Activated T-cell treated with anti-CD3 and anti-CD28 coated beads for 48 hours (primary cell): Measurements from ENCODE around the gene RARRES2.

Experiments used
- DNase-seq: peaks from one replicate; pipeline ENCODE4 v3.0.0-alpha.2; 2020; ENCODE audit warnings: low read depth

The RARRES2 gene

DNA sequence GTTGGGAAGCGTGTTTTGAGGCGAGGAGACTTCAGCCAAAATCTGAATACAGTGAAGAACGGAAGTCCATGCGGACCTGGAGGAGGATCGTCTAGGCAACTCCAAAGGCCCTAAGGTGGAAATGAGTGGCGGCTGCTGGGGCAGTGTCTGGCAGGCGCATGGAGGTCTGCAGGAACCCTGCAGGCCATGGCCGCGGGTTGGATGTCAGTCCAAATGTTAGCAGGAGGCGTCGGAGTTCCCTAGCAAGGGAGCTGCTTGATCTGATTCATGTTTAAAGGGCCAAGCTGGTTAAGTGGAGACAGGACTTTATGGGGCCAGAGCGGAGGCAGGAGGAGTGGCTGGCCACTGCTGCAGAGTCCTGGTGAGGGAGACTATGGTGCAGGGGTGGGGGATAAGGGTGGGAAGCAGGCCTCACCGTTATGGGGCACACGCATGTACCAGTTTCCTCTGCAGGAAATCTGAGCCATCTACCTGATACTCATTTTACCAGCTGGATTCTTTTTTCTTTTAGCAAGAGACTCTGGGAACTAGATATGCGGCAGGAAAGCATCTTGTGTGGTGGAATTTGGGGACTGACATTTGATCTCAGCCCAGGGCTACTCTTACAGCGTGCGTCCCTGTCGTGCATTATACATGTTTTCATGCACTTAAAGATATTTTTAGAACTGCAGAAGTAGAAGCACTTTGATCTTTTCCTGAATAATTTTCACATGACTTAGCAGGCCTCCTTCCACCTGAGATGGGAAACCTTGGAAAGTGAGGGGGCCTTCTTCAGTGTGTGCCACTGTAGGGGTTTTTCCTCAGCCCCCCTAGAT is 20.6 kb upstream of the RARRES2 start:
- no peak for DNase-seq

GRCh38 chr7:150361402-150361801 is 20.0 kb upstream of the RARRES2 start:
- no peak for DNase-seq

DNA sequence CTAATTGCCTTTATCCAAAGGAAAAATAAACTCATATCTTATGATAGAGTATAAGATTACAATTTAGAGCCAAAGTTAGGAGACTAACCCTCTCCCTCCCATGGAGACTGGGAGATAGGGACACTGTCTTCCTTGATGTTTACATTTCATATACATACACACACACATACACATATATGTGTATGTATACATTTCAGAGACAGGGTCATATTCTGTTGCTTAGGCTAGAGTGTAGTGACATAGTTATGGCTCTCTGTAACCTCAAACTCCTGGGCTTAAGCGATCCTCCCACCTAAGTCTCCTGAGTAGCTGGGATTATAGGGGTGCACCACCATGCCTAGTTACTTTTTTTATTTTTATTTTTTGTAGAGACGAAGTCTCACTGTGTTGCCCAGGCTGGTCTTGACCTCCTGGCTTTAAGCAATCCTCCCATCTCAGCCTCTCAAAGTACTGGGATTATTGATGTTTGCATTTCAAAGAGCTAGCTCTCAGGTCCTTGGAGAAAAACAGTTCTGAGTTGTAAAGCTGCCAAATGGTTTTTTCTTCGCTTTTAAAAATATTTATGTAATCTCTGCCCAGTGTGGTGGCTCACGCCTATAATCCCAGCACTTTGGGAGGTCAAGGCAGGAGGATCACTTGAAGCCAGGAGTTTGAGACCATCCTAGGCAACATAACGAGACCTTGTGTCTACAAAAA is 19.1 kb upstream of the RARRES2 start:
- DNase-seq = no peak

- no peak for DNase-seq
These were observed 18.4 kb upstream of the RARRES2 start for GRCh38 chr7:150359622-150360362.

GRCh38 chr7:150358988-150359621 is 17.7 kb upstream of the RARRES2 start:
- no peak for DNase-seq

GRCh38 chr7:150358433-150358832 is 17.0 kb upstream of the RARRES2 start:
- DNase-seq = no peak

DNA sequence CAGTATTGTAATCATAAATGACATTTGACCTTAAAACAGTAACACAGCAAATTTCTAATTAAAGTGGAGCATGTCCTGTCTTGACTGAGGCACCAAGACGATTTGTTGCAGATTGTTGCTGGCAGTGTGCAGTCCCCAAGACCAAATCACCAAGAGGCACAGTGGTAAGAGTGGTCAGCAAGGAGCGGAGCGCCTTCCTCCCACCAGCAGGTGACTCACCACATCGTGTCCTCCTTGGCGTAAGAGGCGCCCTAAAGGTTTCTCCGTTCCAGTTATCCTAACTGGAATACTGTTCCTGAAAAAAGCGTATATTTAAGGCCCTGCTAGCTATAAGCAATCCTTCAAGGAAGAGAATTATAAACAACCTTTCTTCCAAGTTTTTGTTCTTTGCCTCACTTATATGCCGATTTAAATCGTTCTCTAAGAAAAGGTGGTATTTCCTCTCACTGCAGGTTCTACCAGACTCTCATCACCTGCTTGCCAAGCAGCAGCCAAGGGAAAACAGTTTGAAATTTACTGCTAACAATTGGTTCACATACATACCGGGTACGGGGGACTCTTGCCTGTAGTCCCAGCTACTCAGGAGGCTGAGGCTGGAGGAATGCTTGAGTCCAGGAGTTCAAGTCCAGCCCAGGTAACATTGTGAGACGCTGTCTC is 16.5 kb upstream of the RARRES2 start:
- DNase-seq = no peak

DNA sequence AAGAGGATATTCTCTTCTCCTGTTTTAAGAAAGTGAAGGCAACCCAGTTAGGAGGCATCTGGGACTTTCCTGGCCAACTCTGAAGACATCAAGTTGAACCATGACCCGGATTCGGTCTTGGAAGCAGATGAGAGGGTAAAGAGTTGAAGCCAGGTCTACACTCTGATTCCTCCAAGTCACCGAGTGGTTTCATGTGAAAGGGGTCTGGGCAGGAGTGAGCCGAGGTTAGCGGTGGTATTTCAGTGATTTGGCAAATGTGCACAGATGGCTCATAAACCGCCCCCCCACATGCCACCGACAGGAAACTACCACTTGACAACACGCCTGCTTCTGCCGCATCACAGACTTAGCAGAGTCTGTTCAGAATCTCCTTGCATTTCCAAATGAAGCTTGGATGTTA is 15.8 kb upstream of the RARRES2 start:
- peak; percentile 52 for DNase-seq

GRCh38 chr7:150356265-150356897 is 15.0 kb upstream of the RARRES2 start:
- DNase-seq = no peak

GRCh38 chr7:150355666-150356059 is 14.2 kb upstream of the RARRES2 start:
- no peak for DNase-seq

DNA sequence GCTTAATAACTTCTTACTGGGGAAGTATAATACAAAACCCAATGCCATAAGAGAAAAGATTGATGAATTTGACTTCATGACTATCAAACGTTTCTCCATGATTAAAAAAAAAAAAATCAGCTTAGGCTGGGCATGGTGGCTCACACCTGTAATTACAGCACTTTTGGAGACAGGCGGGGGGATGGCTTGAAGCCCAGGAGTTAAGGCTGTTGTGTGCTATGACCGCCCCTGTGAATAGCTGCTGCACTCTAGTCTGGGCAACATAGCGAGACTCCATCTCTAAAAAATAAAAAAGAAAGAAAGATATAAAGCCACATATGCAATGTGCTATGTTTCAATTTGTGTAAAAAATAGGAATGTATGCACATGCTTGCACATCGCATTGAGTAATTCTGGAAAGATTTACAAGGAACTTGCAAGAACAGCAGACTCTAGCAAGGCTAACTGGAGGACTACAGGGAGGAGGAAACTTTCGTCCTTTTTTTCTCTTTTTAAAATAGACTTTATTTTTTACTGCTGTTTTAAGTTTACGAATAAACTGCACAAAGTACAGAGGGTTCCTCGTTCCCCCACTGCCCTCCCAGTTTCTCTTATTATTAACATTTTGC is 10.3 kb upstream of the RARRES2 start:
- DNase-seq = no peak

GRCh38 chr7:150346922-150347321 is 5.5 kb upstream of the RARRES2 start:
- DNase-seq = no peak

- no peak for DNase-seq
These were observed 3.6 kb upstream of the RARRES2 start for GRCh38 chr7:150345012-150345411.

DNA sequence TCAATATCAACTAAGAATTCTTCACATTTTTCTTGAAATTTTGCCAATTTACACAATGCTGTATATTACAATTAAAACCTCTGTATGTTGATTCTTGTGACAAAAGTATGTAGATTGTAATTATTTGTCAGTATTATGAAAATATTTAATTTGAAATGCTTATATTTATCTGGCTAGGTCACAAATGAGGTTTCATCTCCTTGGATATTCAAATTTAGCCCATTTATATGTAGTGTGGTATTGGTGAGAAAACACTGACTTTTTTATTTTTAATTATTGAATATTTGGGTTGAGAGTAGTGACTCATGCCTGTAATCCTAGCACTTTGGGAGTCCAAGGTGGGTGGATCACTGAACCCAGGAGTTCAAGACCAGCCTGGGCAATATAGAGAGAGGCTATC is 2.9 kb upstream of the RARRES2 start:
- DNase-seq = no peak

DNA sequence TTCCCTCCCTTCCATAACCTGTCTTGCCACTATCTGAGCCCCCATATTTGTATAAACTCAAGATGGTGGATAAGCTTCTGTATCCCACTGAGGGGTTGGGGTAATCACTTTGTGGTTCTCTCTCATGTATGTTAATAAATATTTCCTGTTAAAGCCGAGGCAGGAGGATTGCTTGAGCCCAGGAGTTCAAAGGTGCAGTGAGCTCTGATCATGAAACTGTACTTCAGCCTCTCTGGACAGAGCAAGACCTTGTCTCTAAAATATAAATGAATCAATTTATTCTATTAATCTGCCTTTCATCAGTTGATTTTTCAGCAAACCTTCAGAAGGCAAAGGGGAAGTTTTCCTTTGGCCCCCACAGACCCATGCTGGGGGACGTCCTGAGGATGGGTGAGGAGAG is 1.8 kb upstream of the RARRES2 start:
- no peak for DNase-seq

DNA sequence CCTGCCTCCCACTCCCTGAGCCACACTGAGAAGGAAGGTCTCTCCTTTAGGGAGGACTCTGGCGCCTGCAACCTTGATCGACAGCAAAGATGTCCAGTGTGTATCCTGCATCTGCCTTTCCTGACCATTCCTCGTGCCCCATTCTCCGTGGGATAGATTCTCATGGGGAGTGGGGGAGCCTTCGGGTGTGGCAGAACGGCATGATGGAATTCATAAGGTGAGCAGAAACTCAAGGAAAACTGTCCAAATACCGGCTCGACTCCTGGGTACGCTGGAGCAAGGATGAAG is 636 bp upstream of the RARRES2 start:
- no peak for DNase-seq

DNA sequence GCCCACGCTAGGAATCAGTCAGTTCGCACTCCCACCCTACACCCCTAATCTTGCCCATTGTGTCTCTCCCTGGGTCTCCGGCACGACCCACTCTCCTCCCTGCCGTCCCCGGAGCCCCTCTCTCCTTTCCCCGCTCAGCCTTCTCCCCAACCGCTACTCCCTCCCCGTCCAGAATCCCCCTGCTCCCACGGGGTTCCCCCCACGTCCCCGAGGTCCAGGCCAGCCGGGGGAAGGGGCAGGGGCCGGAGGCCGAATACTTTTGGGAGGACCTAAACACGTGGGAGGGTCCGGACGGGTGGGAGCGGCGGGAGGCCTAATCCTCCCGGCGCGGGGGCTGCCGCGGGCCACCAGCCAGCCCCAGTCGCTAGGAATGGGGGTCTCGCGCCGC is 560 bp downstream of the RARRES2 start:
- DNase-seq = no peak

DNA sequence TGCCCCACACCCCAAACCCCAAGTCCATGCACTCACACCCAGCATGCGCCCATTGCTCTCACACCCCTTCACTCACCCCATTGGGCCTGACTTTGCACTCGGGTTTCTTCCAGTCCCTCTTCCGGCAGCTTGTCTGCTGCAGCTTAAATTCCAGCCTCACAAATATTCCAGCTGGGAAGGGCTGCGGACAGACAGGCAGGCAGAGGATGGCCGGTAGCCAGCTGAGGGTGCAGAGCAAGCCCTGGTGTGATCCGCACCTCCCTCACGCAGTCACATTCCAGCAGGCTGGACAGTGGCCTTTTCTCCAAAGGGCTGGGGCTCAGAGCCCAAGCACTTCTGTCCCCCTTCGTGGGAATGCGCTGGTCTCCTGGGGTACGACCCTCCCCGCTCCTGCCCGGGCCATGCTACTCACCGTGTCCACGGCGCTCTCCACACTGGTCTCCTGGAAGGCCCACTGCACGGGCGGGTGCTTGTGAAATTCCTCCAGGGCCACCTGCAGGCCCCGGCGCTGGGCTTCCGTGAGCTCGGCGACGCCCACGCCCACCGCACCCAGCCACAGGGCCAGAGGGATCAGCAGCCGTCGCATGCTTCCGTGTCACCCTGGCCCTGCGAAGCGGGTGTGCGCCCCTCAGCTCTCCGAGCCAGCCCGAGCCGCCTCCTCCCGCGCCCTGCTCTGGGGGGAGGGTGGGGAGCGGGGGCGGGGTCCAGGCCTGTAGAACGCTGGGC is 1.2 kb downstream of the RARRES2 start:
- no peak for DNase-seq

DNA sequence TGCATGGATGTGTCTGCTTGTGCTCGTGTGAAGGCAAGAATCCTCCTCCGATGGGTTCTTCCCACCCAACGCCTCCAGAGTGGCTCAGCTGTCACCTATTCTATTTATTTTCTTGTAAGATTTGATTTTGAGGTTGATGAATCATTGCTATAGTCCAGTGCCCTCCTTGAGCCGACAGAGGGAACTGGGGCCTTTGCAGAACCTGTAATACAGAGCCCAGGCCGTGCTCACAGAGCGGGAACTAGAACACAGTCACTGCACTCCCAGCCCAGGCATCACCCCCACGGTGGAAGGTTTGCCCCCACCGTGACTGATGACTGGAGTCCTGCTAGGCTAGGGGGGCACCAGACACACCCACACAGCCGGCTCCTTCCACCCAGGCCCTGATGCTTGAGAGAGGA is 2.0 kb downstream of the RARRES2 start:
- DNase-seq = no peak

DNA sequence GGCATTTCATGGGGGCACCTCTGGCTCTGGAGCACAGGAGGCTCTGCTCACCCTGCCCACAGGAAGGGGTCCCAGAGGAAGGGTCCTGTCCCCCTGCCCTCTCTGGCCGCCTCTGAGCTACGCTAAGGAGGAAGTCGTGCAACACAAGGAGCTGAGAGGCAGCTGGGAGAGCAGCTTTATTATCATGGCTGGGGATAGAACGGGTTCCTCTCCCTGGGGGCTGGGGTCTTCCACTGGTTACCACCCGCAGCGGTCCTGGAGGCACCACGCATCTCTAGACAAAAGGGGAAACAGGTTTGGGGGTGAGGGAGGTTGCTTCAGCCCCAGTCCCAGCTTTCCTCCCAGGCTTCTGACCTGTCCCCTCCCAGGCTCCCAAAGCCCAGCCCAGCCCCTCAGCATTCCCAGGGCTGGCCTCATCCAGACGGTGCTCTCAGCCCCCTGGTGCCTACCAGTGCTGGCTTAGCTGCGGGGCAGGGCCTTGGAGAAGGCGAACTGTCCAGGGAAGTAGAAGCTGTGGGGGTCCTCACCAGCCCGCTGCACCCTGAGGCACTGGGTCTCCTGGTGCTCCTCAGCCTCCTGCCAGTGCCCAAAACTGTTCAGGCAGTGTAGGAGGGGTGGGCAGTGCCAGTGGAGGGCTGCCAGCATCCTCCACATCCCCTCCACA is 3.1 kb downstream of the RARRES2 start:
- DNase-seq = no peak
